K562 (cell line): ENCODE data around the gene MAP2K7. TPM values are rescaled to one million over a fixed set of nuclear protein-coding genes. Genes with fewer than 3 reads are reported as not detected.

Experiments used
- ATAC-seq: fragments of 200-7000 bp; cut with Tn5 transposase; 3 replicates; pipeline ENCODE4 v1.9.1; 2020; ENCODE audit warnings: moderate library complexity
- BruUV-seq: library from RNA; stranded (reverse); fragments of 400-500 nt; replicated peaks from 2 replicates; lab custom pipeline; 2021; lab: Mats Ljungman, UMichigan
- CTCF ChIA-PET: fragments of 300-600 bp; formaldehyde crosslinking; extraction: SDS; loops from one replicate; lab custom pipeline; 2021; ENCODE audit warnings: low intra/inter-chr PET ratio; lab: Yijun Ruan, JAX
- POLR2A ChIA-PET: fragments of 300-600, 350-650 bp; sonication (Branson Sonifier 250); formaldehyde crosslinking; extraction: SDS; loops from one replicate; lab custom pipeline; 2021; ENCODE audit warnings: antibody characterized with exemption, inconsistent platforms; lab: Yijun Ruan, JAX
- DNase-seq, 4 experiments: peaks; one replicate each; pipeline versions ENCODE4 v3.0.0 to v3.0.0-alpha.2; 2011 to 2018; ENCODE audit warnings: low spot score in 3 of 4, mixed read lengths in 3 of 4; ENCODE audit errors: extremely low read depth in 1 of 4
- FAIRE-seq: peaks from 2 replicates; lab custom pipeline; 2011; peaks lifted over from hg19 to GRCh38; lab: Jason Lieb, UNC
- H2AFZ ChIP-seq: 2 replicates; pipeline ENCODE4 v1.6.0; 2011; ENCODE audit warnings: low read depth, low read length, control low read depth, inconsistent platforms
- H3K27ac ChIP-seq: fragments of 200-600 bp; 3 replicates; pipeline ENCODE4 v1.8.0; 2011; ENCODE audit warnings: low read depth, mild to moderate bottlenecking, control low read depth, inconsistent platforms, low read length, moderate library complexity, mixed read lengths; ENCODE audit errors: extremely low read depth
- H3K27me3 ChIP-seq, 2 experiments: fragments of 300-600 bp in 1 of 2; 2 replicates in 1 of 2; 3 replicates in 1 of 2; pipeline versions ENCODE4 v1.6.0 to v1.8.0; 2011; ENCODE audit warnings: inconsistent platforms in 2 of 2, low read length in 2 of 2, mild to moderate bottlenecking in 1 of 2, mixed read lengths in 1 of 2, moderate library complexity in 1 of 2; ENCODE audit not compliant: control insufficient read depth in 2 of 2, insufficient read depth in 2 of 2
- H3K36me3 ChIP-seq: fragments of 300-600 bp; 3 replicates; pipeline ENCODE4 v1.8.0; 2011; ENCODE audit warnings: mild to moderate bottlenecking, low read length, inconsistent platforms; ENCODE audit not compliant: control insufficient read depth, insufficient read depth
- H3K4me1 ChIP-seq, 2 experiments: fragments of 200-600 bp in 1 of 2; replicated peaks in 1 of 2; 2 replicates in 1 of 2; 3 replicates in 1 of 2; pipeline versions ENCODE4 v1.5.1 to v1.8.0; 2011; ENCODE audit warnings: inconsistent platforms in 2 of 2, low read length in 2 of 2, mild to moderate bottlenecking in 1 of 2, mixed read lengths in 1 of 2, moderate library complexity in 1 of 2; ENCODE audit not compliant: control insufficient read depth in 2 of 2, insufficient read depth in 2 of 2
- H3K4me2 ChIP-seq: 2 replicates; pipeline ENCODE4 v1.6.1; 2011; ENCODE audit warnings: low read length, control low read depth, inconsistent platforms, mixed read lengths; ENCODE audit not compliant: insufficient read depth
- H3K4me3 ChIP-seq: fragments of 200-600 bp; sonication (generic), shearing (Covaris generic); 2 replicates; pipeline ENCODE4 v1.5.1; 2016; ENCODE audit warnings: control low read depth, inconsistent platforms
- H3K79me2 ChIP-seq: fragments of 200-600 bp; 3 replicates; pipeline ENCODE4 v1.8.0; 2011; ENCODE audit warnings: low read length, inconsistent platforms; ENCODE audit not compliant: control insufficient read depth, insufficient read depth
- H3K9ac ChIP-seq, 2 experiments: 2 replicates each; pipeline versions ENCODE4 v1.6.0 to v1.6.1; 2011; ENCODE audit warnings: low read depth in 2 of 2, low read length in 2 of 2, control low read depth in 1 of 2, inconsistent platforms in 1 of 2, mild to moderate bottlenecking in 1 of 2, mixed read lengths in 1 of 2; ENCODE audit not compliant: insufficient read depth in 1 of 2
- H3K9me1 ChIP-seq: one replicate; pipeline ENCODE4 v1.6.0; 2011; ENCODE audit warnings: inconsistent platforms, mild to moderate bottlenecking, low read length, moderate library complexity; ENCODE audit not compliant: control insufficient read depth, insufficient read depth
- H3K9me3 ChIP-seq: replicated peaks from 2 replicates; pipeline ENCODE4 v1.5.1; 2011; ENCODE audit warnings: low read depth, low read length, inconsistent platforms; ENCODE audit not compliant: control insufficient read depth, insufficient read depth
- H4K20me1 ChIP-seq: replicated peaks from 2 replicates; pipeline ENCODE4 v1.6.1; 2011; ENCODE audit warnings: low read length, inconsistent platforms, mixed read lengths; ENCODE audit not compliant: control insufficient read depth, insufficient read depth
- CEBPZ ChIP-seq: fragments of 150-350 bp; IDR thresholded peaks from 2 replicates; pipeline ENCODE4 v1.6.1; 2014; ENCODE audit warnings: low read depth, mild to moderate bottlenecking, low read length, borderline replicate concordance
- DMBX1 ChIP-seq: fragments of 250-450 bp; sonication (Bioruptor Pico); IDR thresholded peaks from 2 replicates; pipeline ENCODE4 v1.8.0; 2022; ENCODE audit warnings: inconsistent platforms, mild to moderate bottlenecking, moderate library complexity, borderline replicate concordance
- ETV6 ChIP-seq, 3 experiments: fragments of 150-350 bp in 1 of 3; sonication (generic) in 1 of 3; formaldehyde crosslinking in 1 of 3; IDR thresholded peaks; 2 replicates each; pipeline versions ENCODE4 v1.6.1 to v1.8.0; 2014 to 2022; ENCODE audit warnings: borderline replicate concordance in 2 of 3, low read depth in 2 of 3, antibody characterized with exemption in 1 of 3, low read length in 1 of 3, mild to moderate bottlenecking in 1 of 3, missing genetic modification reagents in 1 of 3
- GABPB2 ChIP-seq: fragments of 250-450 bp; sonication (Bioruptor Pico); conservative IDR thresholded peaks from 2 replicates; pipeline ENCODE4 v1.5.1; 2021; ENCODE audit warnings: mild to moderate bottlenecking
- HDAC3 ChIP-seq: fragments of 450-650 bp; IDR thresholded peaks from 2 replicates; pipeline ENCODE4 v1.6.1; 2018; ENCODE audit warnings: borderline replicate concordance, mild to moderate bottlenecking, moderate library complexity; ENCODE audit not compliant: partially characterized antibody
- HDAC6 ChIP-seq: IDR thresholded peaks from 2 replicates; pipeline ENCODE4 v1.6.1; 2012; ENCODE audit warnings: low read depth, mild to moderate bottlenecking, control low read depth, inconsistent platforms, low read length, moderate library complexity
- HSF4 ChIP-seq: fragments of 250-450 bp; sonication (Bioruptor Pico); IDR thresholded peaks from 2 replicates; pipeline ENCODE4 v2.1.2; 2022; ENCODE audit warnings: mild to moderate bottlenecking, moderate library complexity, borderline replicate concordance
- MCM3 ChIP-seq: fragments of 450-650 bp; IDR thresholded peaks from 2 replicates; pipeline ENCODE4 v1.6.1; 2016
- NFIX ChIP-seq: fragments of 250-450 bp; sonication (Bioruptor Pico); IDR thresholded peaks from 2 replicates; pipeline ENCODE4 v1.4.0; 2020; ENCODE audit warnings: low read depth, mild to moderate bottlenecking, moderate library complexity
- NR4A1 ChIP-seq, 2 experiments: fragments of 250-450 bp in 1 of 2; fragments of 450-650 bp in 1 of 2; sonication (Bioruptor Pico) in 1 of 2; IDR thresholded peaks; 2 replicates each; pipeline versions ENCODE4 v1.4.0 to v1.6.1; 2016 to 2020; ENCODE audit warnings: mild to moderate bottlenecking in 2 of 2, missing compliant biosample characterization in 1 of 2, missing genetic modification characterization in 1 of 2, moderate library complexity in 1 of 2
- NRF1 ChIP-seq, 2 experiments: fragments of 450-650 bp; IDR thresholded peaks in 1 of 2; conservative IDR thresholded peaks in 1 of 2; 2 replicates each; pipeline ENCODE4 v1.6.1; 2014; ENCODE audit warnings: mild to moderate bottlenecking in 2 of 2
- PBX2 ChIP-seq, 2 experiments: IDR thresholded peaks in 1 of 2; conservative IDR thresholded peaks in 1 of 2; 2 replicates each; pipeline ENCODE4 v1.6.1; 2016; ENCODE audit warnings: low read depth in 2 of 2, mild to moderate bottlenecking in 1 of 2, missing compliant biosample characterization in 1 of 2, missing genetic modification characterization in 1 of 2, moderate library complexity in 1 of 2
- TCF7L2 ChIP-seq: fragments of 150-350 bp; IDR thresholded peaks from 2 replicates; pipeline ENCODE4 v1.6.1; 2016; ENCODE audit warnings: low read depth, mild to moderate bottlenecking, low read length, moderate library complexity
- WGBS: fragments of 100-300 bp; shearing (Covaris generic); methylation state at CpG from one replicate; pipeline ENCODE4 v1.1.6; 2016; ENCODE audit warnings: low coverage, mixed read lengths; ENCODE audit not compliant: insufficient coverage; ENCODE audit errors: missing lambda C conversion rate; 5-methylcytosine and 5-hydroxymethylcytosine counted together
- in situ Hi-C: fragments of 300-500 bp; cut with MboI; formaldehyde crosslinking; loops from 4 replicates; pipeline ENCODE4 v1.15.0; 2018; ENCODE audit warnings: inconsistent platforms, mixed read lengths
- intact Hi-C: fragments of 100-400 bp; cut with micrococcal nuclease; formaldehyde crosslinking; loops from 2 replicates; pipeline ENCODE4 v1.14.2; 2022
- polyA plus RNA-seq, 8 experiments: library from polyadenylated mRNA; depleted of rRNA in 4 of 8; stranded (reverse) in 5 of 8; unstranded in 3 of 8; fragments of >200 nt; fragmentation: Nextera tagmentation in 2 of 8; fragmentation: Illumina TruSeq in 1 of 8; extraction: Ambion mirVana in 2 of 8; extraction: Trizol in 1 of 8; gene quantifications; 2 replicates each; pipeline versions ENCODE4 v1.2.1 to v1.2.3, GENCODE V29; 2011 to 2014; ENCODE audit warnings: inconsistent platforms in 1 of 8, missing spikeins in 1 of 8
- total RNA-seq, 7 experiments: library from RNA; depleted of rRNA in 6 of 7; stranded (reverse); fragments of >200 nt in 6 of 7; fragmentation: Illumina TruSeq in 2 of 7; extraction: Trizol in 2 of 7; gene quantifications; 2 replicates each; pipeline versions ENCODE4 v1.2.1 to v1.2.3, GENCODE V29; 2011 to 2021; ENCODE audit warnings: low replicate concordance in 1 of 7
- TF ChIP-seq, protein P1 (sequence below): sonication (generic); formaldehyde crosslinking; IDR thresholded peaks from 2 replicates; pipeline ENCODE4 v1.9.0; 2022; ENCODE audit warnings: mild to moderate bottlenecking, missing genetic modification reagents

MAP2K7 gene
- total and polyA plus RNA-seq, 9 of the 15 experiments (the other 6 are each of a cell fraction or from before 2014, with no cell fraction given) = 0.51 to 45.8 (median 14.1) TPM

GRCh38 chr19:7885818-7886217 is 17.9 kb upstream of the MAP2K7 start:
- H2AFZ ChIP-seq = no peak overlapping the region
- 40% methylated on average over 8 of the region's 8 CpGs for WGBS
- BruUV-seq = no TSS peak
- FAIRE-seq (no peak), ATAC-seq (no peak), DNase-seq (no peak)
- H3K4me1 ChIP-seq = peaks cover 10 to 26% of the 10 kb centered on the region in 2 experiments
- H3K79me2 ChIP-seq = peaks cover 5% of the 10 kb centered on the region; the same call in 2 of the 3 replicates
- no peaks in the 10 kb centered on the region for H3K36me3 ChIP-seq
- H3K9me1 ChIP-seq = no peaks in the 10 kb centered on the region
- no peaks in the 10 kb centered on the region for H3K9me3 ChIP-seq
- no peak overlapping the region for H3K9ac ChIP-seq
- in situ Hi-C loops = no loop called here
- CTCF ChIA-PET = no interaction called here
- H3K27me3 ChIP-seq = no peaks in the 10 kb centered on the region
- POLR2A ChIA-PET = interaction anchor here (1.2 to 8.2 kb wide), 3 partner anchors 8 to 28 kb away, joined by 4 to 72 read pairs (median 4); partner anchors contain the start of gene MAP2K7
- no peaks in the 10 kb centered on the region for H4K20me1 ChIP-seq
- intact Hi-C loops = no loop called here
- no peak overlapping the region for H3K4me2 ChIP-seq
- H3K4me3 ChIP-seq = no peak overlapping the region
- no peak overlapping the region for H3K27ac ChIP-seq
- TF ChIP-seq NFIX (CRISPR knock-in tag) = no peak
- TF ChIP-seq, protein P1, sequence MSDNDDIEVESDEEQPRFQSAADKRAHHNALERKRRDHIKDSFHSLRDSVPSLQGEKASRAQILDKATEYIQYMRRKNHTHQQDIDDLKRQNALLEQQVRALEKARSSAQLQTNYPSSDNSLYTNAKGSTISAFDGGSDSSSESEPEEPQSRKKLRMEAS = no peak
- TF ChIP-seq HDAC3 = no peak
- TF ChIP-seq HDAC6 = no peak
- TF ChIP-seq GABPB2 (CRISPR knock-in tag) = no peak
- no peak for TF ChIP-seq PBX2 (CRISPR knock-in tag; IDR thresholded peaks at IDR 0.05; ENCODE audit: low read depth)
- TF ChIP-seq PBX2 (tag; conservative IDR thresholded peaks at IDR 0.05; ENCODE audit: low read depth) = no peak
- no peak for TF ChIP-seq TCF7L2
- no peak for TF ChIP-seq NRF1 (conservative IDR thresholded peaks at IDR 0.05 in 1 of 2, IDR thresholded peaks at IDR 0.05 in 1 of 2)
- no peak for TF ChIP-seq ETV6 (IDR thresholded peaks at IDR 0.05; ENCODE audit: borderline replicate concordance in 1 of 2, low read depth in 2 of 2, low read length in 1 of 2)
- no peak for TF ChIP-seq ETV6 (CRISPR knock-in tag; IDR thresholded peaks at IDR 0.05; ENCODE audit: borderline replicate concordance)
- TF ChIP-seq CEBPZ = no peak
- TF ChIP-seq DMBX1 = no peak
- TF ChIP-seq MCM3 = no peak
- no peak for TF ChIP-seq HSF4 (CRISPR knock-in tag)
- TF ChIP-seq NR4A1 (CRISPR knock-in tag; IDR thresholded peaks at IDR 0.05) = no peak
- no peak for TF ChIP-seq NR4A1 (tag; IDR thresholded peaks at IDR 0.05)
